Measurements from ENCODE around the gene ZMYND11. TPM values are rescaled to one million over a fixed set of nuclear protein-coding genes. Genes with fewer than 3 reads are reported as not detected.
"Not testable (repeated sequence)": the region's sequence is repeated elsewhere in the genome, so short reads cannot be mapped to it uniquely, and the experiment has no call there.

Gene ZMYND11
- total and polyA plus RNA-seq, 9 of the 15 experiments (the other 6 are each of a cell fraction or from before 2014, with no cell fraction given), result 2.7 to 13.8 (median 8.8) TPM

DNA sequence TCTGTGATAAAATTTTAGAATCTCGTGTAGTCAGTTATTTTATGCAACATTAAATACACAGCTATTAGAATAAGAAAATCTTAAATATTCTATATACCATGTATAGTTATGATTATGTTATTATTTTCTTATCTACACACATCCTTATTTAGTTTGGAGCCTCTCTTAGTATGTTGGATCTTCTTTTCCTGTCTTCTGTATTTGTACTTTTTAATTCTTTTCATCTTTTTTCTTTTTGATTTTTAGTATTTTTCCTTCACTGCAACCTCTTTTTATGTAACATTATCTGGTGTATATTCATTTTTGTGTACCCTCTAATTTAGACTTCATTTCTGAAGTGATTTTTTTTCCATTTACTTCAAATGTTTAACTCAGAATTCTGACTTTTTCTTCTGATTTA, 48.9 kb downstream of the ZMYND11 start (continued):
- no peak for TF ChIP-seq CXXC5 (CRISPR knock-in tag; IDR thresholded peaks at IDR 0.05)

DNA sequence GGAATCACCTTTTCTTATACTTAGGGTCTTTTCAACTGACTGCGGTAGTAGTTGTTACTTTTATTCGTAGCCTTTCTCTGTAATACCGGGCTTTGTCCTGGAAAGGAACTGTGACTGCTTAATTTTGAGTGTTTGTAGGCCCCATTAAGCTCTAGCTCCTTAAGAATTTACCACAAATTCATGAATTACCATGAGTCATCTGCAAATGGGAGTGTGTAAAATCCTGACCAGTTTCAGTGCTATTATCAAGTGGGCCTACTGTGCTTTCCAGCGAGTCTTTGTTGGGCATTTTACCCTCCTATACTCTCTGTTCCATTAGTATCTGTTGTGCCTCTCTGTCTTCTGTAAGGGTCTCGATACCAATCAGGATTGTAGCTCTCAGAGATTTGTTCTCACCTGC, 49.7 kb downstream of the ZMYND11 start:
- Histone ChIP-seq H3K4me1 (replicated peaks in 1 of 2; ENCODE audit: control insufficient read depth in 2 of 2, insufficient read depth in 2 of 2, low read length in 2 of 2) (no peaks in the 10 kb centered on the region; a peak in 1 of 5 replicates), H3K9me3 (replicated peaks; ENCODE audit: control insufficient read depth, insufficient read depth, low read depth, low read length) (no peaks in the 10 kb centered on the region), H3K36me3 (ENCODE audit: control insufficient read depth, insufficient read depth, low read length) (no peaks in the 10 kb centered on the region), H3K27ac (ENCODE audit: extremely low read depth, low read depth, low read length) (no peak overlapping the region), H2AFZ (ENCODE audit: low read depth, low read length) (no peak overlapping the region), H3K9me1 (ENCODE audit: control insufficient read depth, insufficient read depth, low read length) (no peaks in the 10 kb centered on the region), H3K79me2 (ENCODE audit: control insufficient read depth, insufficient read depth, low read length) (no peaks in the 10 kb centered on the region), H3K9ac (ENCODE audit: insufficient read depth in 1 of 2, low read depth in 2 of 2, low read length in 2 of 2) (no peak overlapping the region), H3K27me3 (ENCODE audit: control insufficient read depth in 2 of 2, insufficient read depth in 2 of 2, low read length in 2 of 2) (no peaks in the 10 kb centered on the region), H3K4me3 (no peak overlapping the region), H3K4me2 (ENCODE audit: insufficient read depth, low read length) (no peak overlapping the region), H4K20me1 (replicated peaks; ENCODE audit: control insufficient read depth, insufficient read depth, low read length) (no peaks in the 10 kb centered on the region)
- no peak for TF ChIP-seq SP1 (CRISPR knock-in tag; IDR thresholded peaks at IDR 0.05)
- no peak for TF ChIP-seq TAL1 (IDR thresholded peaks at IDR 0.05)
- TF ChIP-seq RBM17 (IDR thresholded peaks at IDR 0.05; ENCODE audit: borderline replicate concordance, low read depth, low read length), result no peak
- TF ChIP-seq ARID2 (IDR thresholded peaks at IDR 0.05), result no peak
- ChIA-PET CTCF (ENCODE audit: low intra/inter-chr PET ratio) (no interaction called here), POLR2A (no interaction called here)
- ATAC-seq (no peak), DNase-seq (ENCODE audit: extremely low read depth in 1 of 4, low spot score in 3 of 4) (no peak), FAIRE-seq (peak; percentile 29)
- intact Hi-C loops (cut with micrococcal nuclease), result no loop called here
- WGBS (ENCODE audit: insufficient coverage, low coverage, missing lambda C conversion rate), result 61% methylated on average over 5 of the region's 5 CpGs
- in situ Hi-C loops (cut with MboI), result no loop called here
- no TSS peak for BruUV-seq (replicated peaks)

DNA sequence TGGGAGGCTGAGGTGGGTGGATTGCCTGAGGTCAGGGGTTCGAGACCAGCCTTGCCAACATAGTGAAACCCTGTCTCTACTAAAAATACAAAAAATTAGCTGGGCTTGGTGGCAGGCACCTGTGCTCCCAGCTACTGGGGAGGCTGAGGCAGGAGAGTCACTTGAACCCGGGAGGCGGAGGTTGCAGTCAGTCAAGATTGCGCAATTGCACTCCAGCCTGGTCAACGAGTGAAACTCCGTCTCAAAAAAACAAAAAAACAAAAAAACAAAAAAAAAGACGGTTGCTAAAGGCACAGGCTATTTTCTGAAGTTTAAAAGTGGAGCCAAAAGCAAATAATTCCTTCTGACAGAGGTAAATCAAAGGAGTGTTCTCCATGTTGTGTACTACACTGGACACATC, 50.3 kb downstream of the ZMYND11 start:
- BruUV-seq (replicated peaks); H3K27ac ChIP-seq (ENCODE audit: extremely low read depth, low read depth, low read length); H3K9me1 ChIP-seq (ENCODE audit: control insufficient read depth, insufficient read depth, low read length); POLR2A ChIA-PET; FAIRE-seq; CTCF ChIA-PET (ENCODE audit: low intra/inter-chr PET ratio); intact Hi-C loops (cut with micrococcal nuclease); H4K20me1 ChIP-seq (replicated peaks; ENCODE audit: control insufficient read depth, insufficient read depth, low read length); in situ Hi-C loops (cut with MboI); H3K36me3 ChIP-seq (ENCODE audit: control insufficient read depth, insufficient read depth, low read length); H3K4me3 ChIP-seq; H2AFZ ChIP-seq (ENCODE audit: low read depth, low read length); H3K79me2 ChIP-seq (ENCODE audit: control insufficient read depth, insufficient read depth, low read length); ATAC-seq; H3K4me2 ChIP-seq (ENCODE audit: insufficient read depth, low read length); H3K27me3 ChIP-seq (ENCODE audit: control insufficient read depth in 2 of 2, insufficient read depth in 2 of 2, low read length in 2 of 2); H3K9me3 ChIP-seq (replicated peaks; ENCODE audit: control insufficient read depth, insufficient read depth, low read depth, low read length); H3K9ac ChIP-seq (ENCODE audit: insufficient read depth in 1 of 2, low read depth in 2 of 2, low read length in 2 of 2); DNase-seq (ENCODE audit: extremely low read depth in 1 of 4, low spot score in 3 of 4); H3K4me1 ChIP-seq (replicated peaks in 1 of 2; ENCODE audit: control insufficient read depth in 2 of 2, insufficient read depth in 2 of 2, low read length in 2 of 2); TF ChIP-seq CEBPG (CRISPR knock-in tag; IDR thresholded peaks at IDR 0.05): not testable (repeated sequence)
- WGBS (ENCODE audit: insufficient coverage, low coverage, missing lambda C conversion rate), result 78% methylated on average over 5 of the region's 7 CpGs
- TF ChIP-seq CEBPB (tag; IDR thresholded peaks at IDR 0.05), result peak; percentile 76
- TF ChIP-seq CEBPG (tag; conservative IDR thresholded peaks at IDR 0.05 in 1 of 2, IDR thresholded peaks at IDR 0.05 in 1 of 2), result peak in 1 of 2 experiments; percentile 84; a peak in 2 of 4 replicates

All from K562 (cell line).